NCI-H187 treated with DMSO at 0.1 percent for 48 hours (cell line): ENCODE data around the gene EXOSC6.
"Not testable (repeated sequence)": the region's sequence is repeated elsewhere in the genome, so short reads cannot be mapped to it uniquely, and the experiment has no call there.

Source experiments
- DNase-seq: peaks from one replicate; lab custom pipeline; 2025; lab: John Stamatoyannopoulos, UW

EXOSC6 gene

GRCh38 chr16:70254965-70255286, 3.2 kb upstream of the EXOSC6 start:
- DNase-seq, result no peak

- DNase-seq, result no peak
These were observed 2.6 kb upstream of the EXOSC6 start for GRCh38 chr16:70254180-70254964.

GRCh38 chr16:70253291-70254106, 1.8 kb upstream of the EXOSC6 start:
- no peak for DNase-seq

GRCh38 chr16:70252355-70252988, 732 bp upstream of the EXOSC6 start:
- DNase-seq, result no peak

GRCh38 chr16:70250748-70251628, 752 bp downstream of the EXOSC6 start:
- DNase-seq, result no peak

GRCh38 chr16:70249697-70250096, 2.0 kb downstream of the EXOSC6 start:
- not testable (repeated sequence) for DNase-seq

GRCh38 chr16:70238773-70239172, 13.0 kb downstream of the EXOSC6 start:
- DNase-seq, result not testable (repeated sequence)

- DNase-seq, result not testable (repeated sequence)
These were observed 19.9 kb downstream of the EXOSC6 start for GRCh38 chr16:70231831-70232230.

GRCh38 chr16:70226024-70226423, 25.7 kb downstream of the EXOSC6 start:
- DNase-seq, result not testable (repeated sequence)

GRCh38 chr16:70225430-70225829, 26.3 kb downstream of the EXOSC6 start:
- not testable (repeated sequence) for DNase-seq

- DNase-seq, result not testable (repeated sequence)
These were observed 27.1 kb downstream of the EXOSC6 start for GRCh38 chr16:70224645-70225044.

GRCh38 chr16:70223971-70224513, 27.7 kb downstream of the EXOSC6 start:
- not testable (repeated sequence) for DNase-seq

GRCh38 chr16:70223216-70223615, 28.5 kb downstream of the EXOSC6 start:
- not testable (repeated sequence) for DNase-seq

GRCh38 chr16:70222574-70222973, 29.2 kb downstream of the EXOSC6 start:
- DNase-seq, result not testable (repeated sequence)

- not testable (repeated sequence) for DNase-seq
These were observed 33.2 kb downstream of the EXOSC6 start for GRCh38 chr16:70218586-70218985.

GRCh38 chr16:70206382-70206781, 45.4 kb downstream of the EXOSC6 start:
- DNase-seq, result not testable (repeated sequence)

GRCh38 chr16:70204668-70205405, 46.9 kb downstream of the EXOSC6 start:
- not testable (repeated sequence) for DNase-seq

GRCh38 chr16:70204010-70204409, 47.7 kb downstream of the EXOSC6 start:
- DNase-seq, result not testable (repeated sequence)

- DNase-seq, result not testable (repeated sequence)
These were observed 48.2 kb downstream of the EXOSC6 start for GRCh38 chr16:70203508-70203907.

- not testable (repeated sequence) for DNase-seq
These were observed 51.7 kb downstream of the EXOSC6 start for GRCh38 chr16:70200063-70200462.

- not testable (repeated sequence) for DNase-seq
These were observed 52.6 kb downstream of the EXOSC6 start for GRCh38 chr16:70199170-70199569.
